Activated CD8-positive, alpha-beta T cell treated with anti-CD3 and anti-CD28 coated beads for 36 hours (primary cell): ENCODE measurements around the gene MEF2D. TPM values are rescaled to one million over a fixed set of nuclear protein-coding genes. Genes with fewer than 3 reads are reported as not detected.

ENCODE experiments used
- ATAC-seq: fragments of 200-7000 bp; cut with Tn5 transposase; one replicate; pipeline ENCODE4 v1.10.0; 2021; ENCODE audit warnings: mild to moderate bottlenecking, moderate library complexity
- CTCF ChIA-PET: fragments of 350-600 bp; sonication (Branson Sonifier 250); formaldehyde crosslinking; loops from one replicate; lab custom pipeline; 2021; ENCODE audit warnings: antibody characterized with exemption; lab: Charles Lee
- POLR2A ChIA-PET: fragments of 350-600 bp; sonication (Branson Sonifier 250); formaldehyde crosslinking; loops from one replicate; lab custom pipeline; 2021; ENCODE audit warnings: antibody characterized with exemption; lab: Charles Lee
- DNase-seq: peaks from one replicate; pipeline ENCODE4 v3.0.0-alpha.2; 2020
- H3K27ac Mint-ChIP-seq: one replicate; pipeline ENCODE4 v1.8.0; 2021; ENCODE audit warnings: mild to moderate bottlenecking, mixed read lengths
- H3K27me3 Mint-ChIP-seq: one replicate; pipeline ENCODE4 v1.8.0; 2021; ENCODE audit warnings: mixed read lengths
- H3K36me3 Mint-ChIP-seq: one replicate; pipeline ENCODE4 v1.8.0; 2021; ENCODE audit warnings: low read depth, mixed read lengths
- H3K4me1 Mint-ChIP-seq: one replicate; pipeline ENCODE4 v1.8.0; 2021; ENCODE audit warnings: low read depth, mixed read lengths
- H3K4me3 Mint-ChIP-seq: one replicate; pipeline ENCODE4 v1.8.0; 2021; ENCODE audit warnings: mild to moderate bottlenecking, moderate library complexity, mixed read lengths
- H3K9me3 Mint-ChIP-seq: one replicate; pipeline ENCODE4 v1.8.0; 2021; ENCODE audit warnings: mixed read lengths
- intact Hi-C: fragments of 100-400 bp; cut with micrococcal nuclease; formaldehyde crosslinking; loops from one replicate; pipeline ENCODE4 v1.10.0; 2022
- total RNA-seq, 2 experiments: library from RNA; stranded (reverse); gene quantifications; one replicate each; pipeline ENCODE4 v1.2.3, GENCODE V29; 2021
- TF ChIP-seq, protein P1 (sequence below): fragments of 200-600 bp; IDR thresholded peaks from one replicate; pipeline ENCODE4 v1.8.0; 2022; ENCODE audit warnings: antibody characterized with exemption, mild to moderate bottlenecking

MEF2D gene
- total RNA-seq, 2 experiments from 2014 or later = 35.3 to 35.8 TPM

DNA sequence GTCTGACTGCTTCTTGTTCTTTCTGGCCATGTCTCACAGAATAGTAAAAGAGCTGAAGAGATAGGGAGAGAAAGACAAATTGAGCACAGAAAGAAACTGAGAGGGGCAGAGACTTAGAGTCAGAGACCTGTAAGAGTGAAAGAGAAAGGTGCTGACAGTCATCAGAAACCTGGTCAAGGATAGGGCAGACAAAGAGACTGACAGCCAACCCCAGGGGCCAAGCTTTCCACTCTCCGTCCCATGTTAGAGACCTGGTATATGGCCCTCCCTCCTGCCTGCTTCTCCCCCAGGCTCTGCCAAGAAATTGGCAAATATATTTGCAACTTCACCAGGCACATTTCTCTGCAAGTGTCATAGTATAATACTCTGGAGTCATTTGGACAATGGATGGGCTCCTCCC is 67.0 kb downstream of the MEF2D start:
- H3K36me3 Mint-ChIP-seq = no peaks in the 10 kb centered on the region
- intact Hi-C loops = no loop called here
- POLR2A ChIA-PET = interaction anchor here (1.1 to 2.5 kb wide), 2 partner anchors 19 to 48 kb away, joined by 3 to 6 read pairs; no protein-coding TSS in a partner anchor
- no peak for DNase-seq
- H3K9me3 Mint-ChIP-seq = no peaks in the 10 kb centered on the region
- TF ChIP-seq, protein P1, sequence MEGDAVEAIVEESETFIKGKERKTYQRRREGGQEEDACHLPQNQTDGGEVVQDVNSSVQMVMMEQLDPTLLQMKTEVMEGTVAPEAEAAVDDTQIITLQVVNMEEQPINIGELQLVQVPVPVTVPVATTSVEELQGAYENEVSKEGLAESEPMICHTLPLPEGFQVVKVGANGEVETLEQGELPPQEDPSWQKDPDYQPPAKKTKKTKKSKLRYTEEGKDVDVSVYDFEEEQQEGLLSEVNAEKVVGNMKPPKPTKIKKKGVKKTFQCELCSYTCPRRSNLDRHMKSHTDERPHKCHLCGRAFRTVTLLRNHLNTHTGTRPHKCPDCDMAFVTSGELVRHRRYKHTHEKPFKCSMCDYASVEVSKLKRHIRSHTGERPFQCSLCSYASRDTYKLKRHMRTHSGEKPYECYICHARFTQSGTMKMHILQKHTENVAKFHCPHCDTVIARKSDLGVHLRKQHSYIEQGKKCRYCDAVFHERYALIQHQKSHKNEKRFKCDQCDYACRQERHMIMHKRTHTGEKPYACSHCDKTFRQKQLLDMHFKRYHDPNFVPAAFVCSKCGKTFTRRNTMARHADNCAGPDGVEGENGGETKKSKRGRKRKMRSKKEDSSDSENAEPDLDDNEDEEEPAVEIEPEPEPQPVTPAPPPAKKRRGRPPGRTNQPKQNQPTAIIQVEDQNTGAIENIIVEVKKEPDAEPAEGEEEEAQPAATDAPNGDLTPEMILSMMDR = no peak
- H3K27me3 Mint-ChIP-seq = peaks cover 84% of the 10 kb centered on the region
- CTCF ChIA-PET = interaction anchor here (1.0 to 16.7 kb wide), 6 partner anchors 8 to 226 kb away, joined by 3 to 177 read pairs (median 12); no protein-coding TSS in a partner anchor
- no peak overlapping the region for H3K4me3 Mint-ChIP-seq
- H3K4me1 Mint-ChIP-seq = peaks cover 51% of the 10 kb centered on the region
- no peak overlapping the region for H3K27ac Mint-ChIP-seq
- peak; percentile 57 for ATAC-seq

DNA sequence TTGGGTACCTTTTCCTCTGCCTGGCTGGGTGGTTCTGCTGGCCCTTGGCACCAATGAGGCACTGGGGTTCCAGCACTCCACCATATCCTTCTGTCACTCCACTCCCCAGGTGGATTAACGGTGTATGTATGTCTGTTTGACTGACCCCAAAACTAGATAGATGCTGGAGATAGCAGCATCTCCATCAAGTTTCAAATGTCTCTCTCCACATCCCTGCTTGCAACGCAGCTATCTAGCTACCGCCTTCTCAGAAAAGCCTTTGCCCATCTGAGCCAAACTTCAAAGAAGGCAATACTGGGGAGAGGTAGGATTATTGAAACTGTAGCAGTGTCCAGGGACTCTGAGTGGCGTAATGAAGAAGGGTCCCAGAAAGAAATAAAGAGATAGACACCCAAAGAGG is 67.5 kb downstream of the MEF2D start:
- Mint-ChIP-seq H3K4me3 (no peak overlapping the region), H3K4me1 (peaks cover 45% of the 10 kb centered on the region), H3K9me3 (no peaks in the 10 kb centered on the region), H3K36me3 (no peaks in the 10 kb centered on the region), H3K27me3 (peaks cover 87% of the 10 kb centered on the region), H3K27ac (no peak overlapping the region)
- TF ChIP-seq, protein P1 = no peak
- ATAC-seq (no peak), DNase-seq (no peak)
- ChIA-PET POLR2A (interaction anchor here (1.1 to 2.5 kb wide), 3 partner anchors 11 to 47 kb away, joined by 3 to 6 read pairs (median 3); no protein-coding TSS in a partner anchor), CTCF (interaction anchor here (1.0 to 16.7 kb wide), 8 partner anchors 9 to 245 kb away, joined by 3 to 177 read pairs (median 5); no protein-coding TSS in a partner anchor)
- intact Hi-C loops = no loop called here

DNA sequence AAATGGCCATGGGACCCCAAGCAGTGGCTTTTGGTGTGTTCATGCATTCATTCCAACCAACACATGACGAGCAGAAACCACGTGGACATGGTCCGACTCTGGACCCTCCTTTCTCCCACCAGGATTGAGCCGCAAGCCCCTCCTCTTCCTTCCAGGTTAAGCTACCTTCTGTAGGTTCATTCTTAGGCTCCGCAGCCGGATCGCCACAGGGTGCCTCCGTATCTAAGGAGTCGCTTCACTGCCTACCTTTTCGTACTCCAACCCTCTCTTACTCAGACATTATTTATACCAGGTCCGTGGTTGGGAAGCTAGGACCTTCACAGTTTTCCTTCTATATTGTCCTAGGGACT is 67.9 kb downstream of the MEF2D start:
- H3K9me3 Mint-ChIP-seq = no peaks in the 10 kb centered on the region
- H3K36me3 Mint-ChIP-seq = no peaks in the 10 kb centered on the region
- H3K27me3 Mint-ChIP-seq = peaks cover 88% of the 10 kb centered on the region
- H3K4me3 Mint-ChIP-seq = no peak overlapping the region
- no peak overlapping the region for H3K27ac Mint-ChIP-seq
- ChIA-PET CTCF (interaction anchor here (0.7 to 16.7 kb wide), 9 partner anchors 9 to 245 kb away, joined by 3 to 177 read pairs (median 4); no protein-coding TSS in a partner anchor), POLR2A (interaction anchor here (1.1 to 1.3 kb wide), 3 partner anchors 10 to 18 kb away, joined by 3 read pairs; no protein-coding TSS in a partner anchor)
- ATAC-seq (no peak), DNase-seq (no peak)
- TF ChIP-seq, protein P1 = no peak
- peaks cover 42% of the 10 kb centered on the region for H3K4me1 Mint-ChIP-seq
- intact Hi-C loops = no loop called here

DNA sequence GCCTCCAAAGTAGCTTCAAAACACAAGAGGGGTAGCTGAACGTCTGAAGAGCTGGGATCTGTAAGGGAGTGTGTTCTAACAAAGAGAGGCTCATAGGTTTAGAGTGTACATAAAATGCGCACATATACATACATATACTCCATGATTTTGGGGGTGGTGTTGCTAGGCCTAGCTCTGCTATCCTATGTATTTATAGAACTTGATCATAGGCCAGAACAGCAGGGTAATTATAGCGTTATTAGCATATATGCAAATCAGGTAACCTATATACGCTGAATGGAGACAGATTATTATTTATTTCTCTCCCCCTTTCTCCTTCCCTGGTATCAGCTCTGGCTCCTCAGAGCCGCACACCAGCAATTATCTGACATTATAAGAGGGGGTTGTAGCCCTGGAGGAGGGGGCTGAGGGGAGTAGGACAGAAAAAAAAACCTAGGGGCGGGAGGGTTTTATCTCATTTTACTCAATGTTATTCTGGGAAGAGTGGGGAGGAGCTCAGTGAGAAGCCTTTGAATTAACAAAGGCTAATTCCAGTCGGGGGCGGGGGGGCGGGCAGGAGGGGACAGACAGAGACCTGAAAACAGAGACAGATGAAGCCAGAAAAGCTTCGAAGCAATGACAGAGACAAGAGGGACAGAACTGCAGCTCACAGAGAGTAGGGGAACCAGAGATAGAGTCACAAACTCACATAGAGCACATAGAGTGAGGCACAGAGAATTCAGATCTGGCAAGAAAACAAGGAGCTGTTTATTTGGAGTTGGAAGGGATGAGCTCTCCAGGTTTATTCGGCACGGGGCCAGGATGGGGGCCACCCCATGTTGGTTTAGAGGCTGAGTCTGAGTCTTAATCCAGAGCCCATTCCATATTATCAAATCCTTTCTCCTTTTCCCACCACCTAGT is 68.6 kb downstream of the MEF2D start:
- ChIA-PET CTCF (interaction anchor here (0.6 to 16.7 kb wide), 10 partner anchors 8 to 246 kb away, joined by 3 to 177 read pairs (median 4); no protein-coding TSS in a partner anchor), POLR2A (interaction anchor here (1.1 to 1.3 kb wide), 3 partner anchors 10 to 17 kb away, joined by 3 read pairs; no protein-coding TSS in a partner anchor)
- H3K27ac Mint-ChIP-seq = no peak overlapping the region
- H3K4me1 Mint-ChIP-seq = peaks cover 37% of the 10 kb centered on the region
- H3K36me3 Mint-ChIP-seq = no peaks in the 10 kb centered on the region
- intact Hi-C loops = no loop called here
- TF ChIP-seq, protein P1 = no peak
- ATAC-seq = no peak
- H3K9me3 Mint-ChIP-seq = no peaks in the 10 kb centered on the region
- DNase-seq = no peak
- H3K4me3 Mint-ChIP-seq = no peak overlapping the region
- H3K27me3 Mint-ChIP-seq = peaks cover 87% of the 10 kb centered on the region
